ENCODE results near the gene DENND2C.

GRCh38 chr1:114719424-114719787 is 49.6 kb upstream of the DENND2C start:
- no peak for TF ChIP-seq REST (IDR thresholded peaks at IDR 0.05)
- TF ChIP-seq FOXA1 (IDR thresholded peaks at IDR 0.05) = no peak
- no peak for TF ChIP-seq CTCF (IDR thresholded peaks at IDR 0.05; ENCODE audit: low read depth, low read length, missing input control)
- TF ChIP-seq HNF4G (IDR thresholded peaks at IDR 0.05) = no peak
- no peak for TF ChIP-seq MAX (IDR thresholded peaks at IDR 0.05)
- TF ChIP-seq SP1 (IDR thresholded peaks at IDR 0.05) = no peak
- TF ChIP-seq NR2F2 (IDR thresholded peaks at IDR 0.05) = no peak
- no peak for TF ChIP-seq GABPA (IDR thresholded peaks at IDR 0.05 in 1 of 2, conservative IDR thresholded peaks at IDR 0.05 in 1 of 2)
- no peak for TF ChIP-seq EGR1 (IDR thresholded peaks at IDR 0.05; ENCODE audit: low read depth in 2 of 2)
- TF ChIP-seq HNF4A (conservative IDR thresholded peaks at IDR 0.05) = no peak
- TF ChIP-seq JUND (IDR thresholded peaks at IDR 0.05) = no peak

Measured in liver (tissue), 3 donors.